Ammon's horn (tissue), 1 donor: Measurements from ENCODE around the gene ADGRL3.
"Not testable (repeated sequence)": the region's sequence is repeated elsewhere in the genome, so short reads cannot be mapped to it uniquely, and the experiment has no call there.

Experiments used
- DNase-seq: peaks from one replicate; pipeline ENCODE4 v3.0.0-alpha.2; 2016; ENCODE audit warnings: low spot score

The ADGRL3 gene

DNA sequence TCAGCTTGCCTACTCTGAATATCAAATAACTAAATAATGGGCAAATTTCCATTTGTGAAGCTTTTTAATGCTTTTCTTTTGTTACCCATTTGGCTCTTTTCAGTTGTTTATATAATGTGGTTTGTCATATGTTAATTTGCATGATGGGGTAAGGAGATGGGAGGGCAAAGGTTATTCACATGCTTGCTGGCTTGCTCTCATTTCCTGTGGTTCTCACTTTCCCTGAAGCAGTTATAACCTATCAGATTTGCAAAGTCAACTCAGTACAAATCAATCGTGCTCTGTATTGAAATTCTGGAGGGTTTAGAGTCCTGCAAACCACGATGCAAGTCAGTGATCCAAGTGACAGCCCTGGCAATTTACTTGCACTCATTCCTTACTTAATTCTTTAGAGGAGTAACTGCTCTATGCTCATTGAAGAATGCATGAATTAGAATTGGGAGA lies 711.2 kb downstream of the ADGRL3 start:
- no peak for DNase-seq

GRCh38 chr4:61913619-61914018 lies 713.5 kb downstream of the ADGRL3 start:
- DNase-seq: no peak

- no peak for DNase-seq
These were observed 715.4 kb downstream of the ADGRL3 start for GRCh38 chr4:61915501-61915900.

- no peak for DNase-seq
These were observed 718.4 kb downstream of the ADGRL3 start for GRCh38 chr4:61918507-61918906.

DNA sequence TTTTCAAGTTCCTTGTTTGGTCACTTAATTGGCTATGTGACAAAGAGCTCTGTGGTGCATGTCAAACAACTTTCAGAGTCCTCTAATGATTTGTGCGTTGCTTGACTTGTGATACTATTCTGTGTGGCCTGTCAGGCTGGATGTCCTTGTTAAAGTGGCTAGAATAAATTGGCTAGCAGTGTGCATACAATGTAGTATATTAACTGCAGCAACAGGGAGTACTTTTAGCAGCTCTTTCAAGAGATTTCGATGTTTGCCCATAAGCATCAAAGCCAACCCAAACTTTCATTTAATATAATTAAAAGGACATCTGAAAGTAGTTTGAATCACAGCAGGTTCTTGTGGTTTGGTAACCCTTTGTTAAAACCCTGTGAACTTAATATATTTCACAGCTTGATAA lies 718.9 kb downstream of the ADGRL3 start:
- DNase-seq: peak; percentile 10

DNA sequence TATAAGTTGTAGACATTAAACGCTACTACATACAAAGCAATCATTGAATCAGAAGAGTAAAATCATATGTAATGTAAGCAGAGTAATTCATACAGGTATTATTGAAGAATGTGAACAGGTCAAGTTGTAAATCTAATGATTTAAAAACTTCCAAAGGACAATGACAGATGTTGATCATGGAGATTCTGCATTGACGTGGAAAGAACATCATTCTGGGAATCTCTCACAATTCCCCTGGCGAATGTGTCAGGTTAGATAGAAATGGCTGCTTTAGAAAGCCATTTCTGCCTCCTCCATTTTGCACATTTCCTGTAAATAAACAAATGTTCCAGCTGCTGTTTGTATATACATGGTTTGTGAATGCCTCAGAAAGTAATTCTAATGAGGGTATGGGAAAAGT lies 719.4 kb downstream of the ADGRL3 start:
- no peak for DNase-seq

- DNase-seq: no peak
These were observed 721.8 kb downstream of the ADGRL3 start for GRCh38 chr4:61921920-61922319.

GRCh38 chr4:61922766-61923165 lies 722.6 kb downstream of the ADGRL3 start:
- DNase-seq: no peak

GRCh38 chr4:61923179-61923578 lies 723.1 kb downstream of the ADGRL3 start:
- no peak for DNase-seq

DNA sequence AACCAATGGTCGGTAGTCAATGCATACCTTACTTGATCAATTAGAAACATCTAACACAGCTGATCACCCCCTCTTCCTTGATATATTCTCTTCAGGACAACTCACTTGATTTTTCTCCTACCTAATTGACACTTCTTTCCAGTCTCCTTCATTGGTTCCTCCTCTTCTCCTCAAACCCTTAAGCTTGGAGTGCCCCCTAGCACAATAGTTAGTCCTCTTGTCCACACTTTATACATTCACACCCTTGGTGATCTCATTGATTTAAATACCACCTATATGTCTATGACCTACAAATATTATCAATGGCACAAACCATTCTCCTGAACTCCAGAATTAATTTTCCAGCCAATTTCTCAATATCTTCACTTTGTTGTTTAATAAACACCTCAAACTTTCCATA lies 724.0 kb downstream of the ADGRL3 start:
- DNase-seq: no peak

GRCh38 chr4:61933527-61933926 lies 733.4 kb downstream of the ADGRL3 start:
- DNase-seq: peak; percentile 28

DNA sequence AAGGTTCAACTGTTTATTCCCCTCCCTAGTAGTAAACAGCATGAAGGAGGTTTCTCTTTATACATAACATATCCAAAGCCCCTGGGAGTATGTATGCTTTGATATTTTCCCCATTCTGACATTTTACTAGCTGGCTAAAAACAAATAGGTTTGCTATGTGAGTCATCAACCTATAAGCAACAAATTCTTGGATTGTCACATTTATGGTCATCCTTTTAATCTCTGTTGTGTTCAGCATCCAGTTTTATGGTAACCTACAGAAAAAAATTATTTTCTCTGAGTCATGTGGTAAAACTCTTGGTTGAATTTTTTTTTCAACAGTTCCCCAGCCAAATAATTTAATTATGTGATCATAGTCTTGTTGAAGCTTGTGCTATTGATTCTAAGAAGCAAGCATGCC lies 734.1 kb downstream of the ADGRL3 start:
- DNase-seq: no peak

GRCh38 chr4:61938250-61938846 lies 738.2 kb downstream of the ADGRL3 start:
- DNase-seq: no peak

DNA sequence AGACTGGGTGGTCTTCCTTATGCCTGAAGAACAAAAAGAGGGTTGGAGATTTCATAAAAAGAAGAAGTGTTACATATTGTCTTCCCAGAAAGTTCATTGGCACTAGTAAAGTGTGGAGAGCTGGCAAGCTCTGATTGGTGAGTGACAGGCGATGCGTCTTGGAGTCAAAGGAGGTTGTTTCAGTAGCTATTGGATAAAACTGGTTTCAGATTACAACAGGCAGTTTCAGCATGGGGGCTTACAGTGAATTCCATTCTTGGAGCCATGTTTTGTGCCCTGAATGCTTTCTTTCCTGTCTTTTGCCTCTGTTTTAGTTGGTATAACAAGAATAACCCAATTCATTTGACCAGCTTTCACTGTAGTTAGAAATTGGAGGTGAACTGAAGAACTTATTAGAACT lies 750.5 kb downstream of the ADGRL3 start:
- DNase-seq: no peak

- no peak for DNase-seq
These were observed 753.3 kb downstream of the ADGRL3 start for GRCh38 chr4:61953386-61953785.

- DNase-seq: no peak
These were observed 758.5 kb downstream of the ADGRL3 start for GRCh38 chr4:61958591-61958990.

- no peak for DNase-seq
These were observed 759.0 kb downstream of the ADGRL3 start for GRCh38 chr4:61959087-61959486.

- DNase-seq: no peak
These were observed 784.3 kb downstream of the ADGRL3 start for GRCh38 chr4:61984260-61984909.

DNA sequence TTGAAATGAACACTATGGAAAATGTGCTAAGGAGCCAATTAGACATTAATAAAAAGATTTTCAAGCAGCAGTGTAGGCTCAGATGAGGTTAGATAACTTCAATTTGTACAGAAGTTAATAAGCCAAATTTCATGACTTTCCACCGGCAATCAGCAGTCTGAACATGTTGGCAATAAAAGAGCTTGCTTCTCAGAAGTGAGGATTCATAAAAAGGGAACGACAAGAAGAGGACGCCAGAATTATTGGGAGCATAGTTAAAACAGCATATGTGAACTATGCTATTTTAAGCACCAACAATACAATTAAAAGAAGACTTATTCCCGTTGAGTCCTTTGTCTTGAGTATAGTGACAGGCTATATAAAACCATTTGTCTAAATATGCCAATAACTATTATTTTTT lies 785.3 kb downstream of the ADGRL3 start:
- DNase-seq: no peak

DNA sequence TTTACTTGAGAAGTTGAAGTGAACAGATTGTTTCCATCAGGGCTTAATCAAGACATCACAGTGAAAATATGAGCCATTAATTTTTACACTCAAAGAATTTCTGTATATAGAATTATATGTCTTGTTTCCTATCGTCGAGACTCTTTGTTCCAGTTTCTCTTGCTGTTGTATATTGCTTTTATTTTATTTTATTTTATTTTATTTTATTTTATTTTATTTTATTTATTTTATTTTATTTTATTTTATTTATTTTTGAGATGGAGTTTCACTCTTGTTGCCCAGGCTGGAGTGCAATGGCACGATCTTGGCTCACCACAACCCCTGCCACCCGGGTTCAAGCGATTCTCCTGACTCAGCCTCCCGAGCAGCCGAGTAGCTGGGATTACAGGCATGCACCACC lies 786.8 kb downstream of the ADGRL3 start:
- DNase-seq: not testable (repeated sequence)

GRCh38 chr4:61992351-61992750 lies 792.2 kb downstream of the ADGRL3 start:
- no peak for DNase-seq

GRCh38 chr4:61994036-61994435 lies 793.9 kb downstream of the ADGRL3 start:
- no peak for DNase-seq

- no peak for DNase-seq
These were observed 795.7 kb downstream of the ADGRL3 start for GRCh38 chr4:61995717-61996340.

GRCh38 chr4:61996943-61997342 lies 796.8 kb downstream of the ADGRL3 start:
- no peak for DNase-seq
